WTC11 (cell line): Measurements from ENCODE around the gene NR1H3. TPM values are rescaled to one million over a fixed set of nuclear protein-coding genes. Genes with fewer than 3 reads are reported as not detected.

Experiments used
- ATAC-seq: fragments of 200-7000 bp; cut with Tn5 transposase; 2 replicates; pipeline ENCODE4 v1.10.0; 2021; ENCODE audit warnings: mild to moderate bottlenecking, moderate library complexity
- CTCF ChIA-PET: fragments of 300-600 bp; sonication (Branson Sonifier 250); formaldehyde crosslinking; loops from one replicate; lab custom pipeline; 2021; ENCODE audit warnings: antibody characterized with exemption; lab: Charles Lee
- POLR2A ChIA-PET: fragments of 350-600 bp; sonication (Branson Sonifier 250); formaldehyde crosslinking; loops from one replicate; lab custom pipeline; 2021; ENCODE audit warnings: antibody characterized with exemption; lab: Charles Lee
- DNase-seq: peaks from one replicate; pipeline ENCODE4 v3.0.0; 2021; ENCODE audit warnings: low spot score
- H3K27ac Mint-ChIP-seq: 2 replicates; pipeline ENCODE4 v1.8.0; 2021; ENCODE audit warnings: mixed read lengths
- H3K27me3 Mint-ChIP-seq: 2 replicates; pipeline ENCODE4 v1.8.0; 2021; ENCODE audit warnings: low read depth, mild to moderate bottlenecking, moderate library complexity, mixed read lengths
- H3K36me3 Mint-ChIP-seq: 2 replicates; pipeline ENCODE4 v1.8.0; 2021; ENCODE audit warnings: mixed read lengths
- H3K4me1 Mint-ChIP-seq: 2 replicates; pipeline ENCODE4 v1.8.0; 2022; ENCODE audit warnings: mixed read lengths
- H3K4me3 Mint-ChIP-seq: 2 replicates; pipeline ENCODE4 v1.8.0; 2021; ENCODE audit warnings: mild to moderate bottlenecking, moderate library complexity, mixed read lengths
- H3K9me3 Mint-ChIP-seq: 2 replicates; pipeline ENCODE4 v1.8.0; 2021; ENCODE audit warnings: mixed read lengths
- ATF3 ChIP-seq: sonication (generic); formaldehyde crosslinking; conservative IDR thresholded peaks from 2 replicates; pipeline ENCODE4 v1.8.1; 2022; ENCODE audit warnings: mild to moderate bottlenecking, missing genetic modification reagents
- ATF6 ChIP-seq: sonication (generic); formaldehyde crosslinking; IDR thresholded peaks from 2 replicates; pipeline ENCODE4 v1.8.1; 2023; ENCODE audit warnings: mild to moderate bottlenecking, missing genetic modification reagents
- FOXJ3 ChIP-seq: sonication (generic); formaldehyde crosslinking; IDR thresholded peaks from 2 replicates; pipeline ENCODE4 v1.9.0; 2021; ENCODE audit warnings: missing genetic modification reagents, mild to moderate bottlenecking, borderline replicate concordance
- GRHL2 ChIP-seq: fragments of 250-450 bp; sonication (Bioruptor Pico); IDR thresholded peaks from 2 replicates; pipeline ENCODE4 v1.8.0; 2022; ENCODE audit warnings: mild to moderate bottlenecking, moderate library complexity; ENCODE audit not compliant: insufficient replicate concordance, severe bottlenecking
- KAT7 ChIP-seq: sonication (generic); formaldehyde crosslinking; IDR thresholded peaks from 2 replicates; pipeline ENCODE4 v1.8.1; 2023; ENCODE audit warnings: missing genetic modification reagents, mild to moderate bottlenecking, borderline replicate concordance
- NFE2L1 ChIP-seq: sonication (generic); formaldehyde crosslinking; IDR thresholded peaks from 2 replicates; pipeline ENCODE4 v1.8.1; 2023; ENCODE audit warnings: missing genetic modification reagents
- RELA ChIP-seq: sonication (generic); formaldehyde crosslinking; IDR thresholded peaks from 2 replicates; pipeline ENCODE4 v1.8.1; 2022; ENCODE audit warnings: missing genetic modification reagents, mild to moderate bottlenecking, borderline replicate concordance
- SOX15 ChIP-seq: fragments of 250-450 bp; sonication (Bioruptor Pico); IDR thresholded peaks from 2 replicates; pipeline ENCODE4 v1.9.0; 2021; ENCODE audit warnings: mild to moderate bottlenecking
- SP1 ChIP-seq: sonication (generic); formaldehyde crosslinking; conservative IDR thresholded peaks from 2 replicates; pipeline ENCODE4 v1.8.1; 2022; ENCODE audit warnings: missing genetic modification reagents
- TEAD1 ChIP-seq: sonication (generic); formaldehyde crosslinking; IDR thresholded peaks from 2 replicates; pipeline ENCODE4 v1.8.0; 2022; ENCODE audit warnings: mild to moderate bottlenecking, missing genetic modification reagents
- TEAD4 ChIP-seq: sonication (generic); formaldehyde crosslinking; IDR thresholded peaks from 2 replicates; pipeline ENCODE4 v1.8.0; 2022; ENCODE audit warnings: mild to moderate bottlenecking, missing genetic modification reagents
- ZNF121 ChIP-seq: sonication (generic); formaldehyde crosslinking; IDR thresholded peaks from 2 replicates; pipeline ENCODE4 v1.8.0; 2023; ENCODE audit warnings: missing genetic modification reagents
- ZNF281 ChIP-seq: sonication (generic); formaldehyde crosslinking; IDR thresholded peaks from 2 replicates; pipeline ENCODE4 v1.8.0; 2023; ENCODE audit warnings: mild to moderate bottlenecking, missing genetic modification reagents
- ZNF317 ChIP-seq: sonication (generic); formaldehyde crosslinking; IDR thresholded peaks from 2 replicates; pipeline ENCODE4 v1.8.1; 2023; ENCODE audit warnings: low read depth, mild to moderate bottlenecking, moderate library complexity, missing genetic modification reagents, borderline replicate concordance
- total RNA-seq: library from RNA; stranded (reverse); gene quantifications from 3 replicates; pipeline ENCODE4 v1.2.3, GENCODE V29; 2021
- TF ChIP-seq, protein P1 (sequence below): sonication (generic); formaldehyde crosslinking; IDR thresholded peaks from 2 replicates; pipeline ENCODE4 v1.8.1; 2022; ENCODE audit warnings: missing genetic modification reagents, borderline replicate concordance
- TF ChIP-seq, protein P2 (sequence below): sonication (generic); formaldehyde crosslinking; IDR thresholded peaks from 2 replicates; pipeline ENCODE4 v1.8.0; 2023; ENCODE audit warnings: missing genetic modification reagents

NR1H3 gene
- total RNA-seq, 1 experiment from 2014 or later, result 26.3 TPM

GRCh38 chr11:47302853-47303252 lies 45.1 kb downstream of the NR1H3 start:
- Mint-ChIP-seq H3K9me3 (peaks cover 11% of the 10 kb centered on the region), H3K27me3 (no peaks in the 10 kb centered on the region), H3K27ac (no peak overlapping the region), H3K36me3 (peaks cover 60% of the 10 kb centered on the region), H3K4me1 (no peaks in the 10 kb centered on the region), H3K4me3 (no peak overlapping the region)
- TF ChIP-seq SP1 (no peak), FOXJ3 (CRISPR knock-in tag) (no peak), ZNF121 (no peak), RELA (no peak), ATF6 (no peak), ATF3 (CRISPR knock-in tag) (no peak), TEAD1 (no peak), SOX15 (CRISPR knock-in tag) (no peak), KAT7 (CRISPR knock-in tag) (no peak), TEAD4 (no peak)
- DNase-seq (no peak), ATAC-seq (no peak)
- POLR2A ChIA-PET, result interaction anchor here (0.6 kb wide), 1 partner anchor 32 kb away, joined by 7 read pairs; no protein-coding TSS in a partner anchor
- CTCF ChIA-PET, result interaction anchor here (1.3 kb wide), 1 partner anchor 44 kb away, joined by 6 read pairs; no protein-coding TSS in a partner anchor

DNA sequence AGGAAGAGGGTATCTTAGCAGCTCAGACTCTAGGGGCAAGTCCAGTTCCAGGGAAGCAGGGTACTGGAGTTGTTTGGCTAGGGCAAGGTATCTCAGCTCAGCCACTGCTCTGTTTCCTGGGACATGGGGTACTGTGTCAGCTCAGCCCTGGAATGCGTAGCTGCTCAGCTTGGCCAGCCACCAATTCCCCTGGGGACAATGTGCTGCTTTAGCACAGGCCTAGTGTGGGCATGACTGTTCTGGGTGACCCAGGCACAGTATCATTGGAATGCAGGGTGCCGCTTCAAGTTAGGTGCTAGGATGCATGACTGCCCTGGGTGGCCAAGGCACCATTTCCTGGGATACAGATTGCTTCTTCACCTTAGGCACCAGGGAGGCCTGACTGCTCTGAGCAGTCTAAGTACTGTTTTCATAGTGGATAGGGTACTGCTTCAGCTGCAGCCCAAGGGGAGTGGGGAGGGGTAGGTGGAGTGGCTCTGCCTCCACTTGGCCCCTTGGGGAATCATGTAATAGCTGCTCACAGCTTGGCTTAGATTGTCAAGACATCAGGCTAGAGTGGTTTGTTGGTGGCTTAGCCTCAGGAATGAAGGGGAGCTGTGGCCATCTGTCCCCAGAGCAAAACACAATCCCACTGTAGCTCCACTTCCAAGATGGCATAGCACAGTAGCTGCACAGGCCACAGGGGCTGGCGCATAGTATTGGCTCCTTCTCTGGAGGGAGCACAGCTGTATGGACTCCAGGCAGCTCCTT lies 48.1 kb downstream of the NR1H3 start:
- Mint-ChIP-seq H3K4me3 (no peak overlapping the region), H3K4me1 (no peaks in the 10 kb centered on the region)
- TF ChIP-seq ZNF281 (no peak), SP1 (no peak), ZNF317 (CRISPR knock-in tag) (no peak), GRHL2 (no peak), NFE2L1 (no peak), KAT7 (CRISPR knock-in tag) (no peak)
- TF ChIP-seq, protein P1, sequence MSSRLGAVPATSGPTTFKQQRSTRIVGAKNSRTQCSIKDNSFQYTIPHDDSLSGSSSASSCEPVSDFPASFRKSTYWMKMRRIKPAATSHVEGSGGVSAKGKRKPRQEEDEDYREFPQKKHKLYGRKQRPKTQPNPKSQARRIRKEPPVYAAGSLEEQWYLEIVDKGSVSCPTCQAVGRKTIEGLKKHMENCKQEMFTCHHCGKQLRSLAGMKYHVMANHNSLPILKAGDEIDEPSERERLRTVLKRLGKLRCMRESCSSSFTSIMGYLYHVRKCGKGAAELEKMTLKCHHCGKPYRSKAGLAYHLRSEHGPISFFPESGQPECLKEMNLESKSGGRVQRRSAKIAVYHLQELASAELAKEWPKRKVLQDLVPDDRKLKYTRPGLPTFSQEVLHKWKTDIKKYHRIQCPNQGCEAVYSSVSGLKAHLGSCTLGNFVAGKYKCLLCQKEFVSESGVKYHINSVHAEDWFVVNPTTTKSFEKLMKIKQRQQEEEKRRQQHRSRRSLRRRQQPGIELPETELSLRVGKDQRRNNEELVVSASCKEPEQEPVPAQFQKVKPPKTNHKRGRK (CRISPR knock-in tag), result no peak
- TF ChIP-seq, protein P2, sequence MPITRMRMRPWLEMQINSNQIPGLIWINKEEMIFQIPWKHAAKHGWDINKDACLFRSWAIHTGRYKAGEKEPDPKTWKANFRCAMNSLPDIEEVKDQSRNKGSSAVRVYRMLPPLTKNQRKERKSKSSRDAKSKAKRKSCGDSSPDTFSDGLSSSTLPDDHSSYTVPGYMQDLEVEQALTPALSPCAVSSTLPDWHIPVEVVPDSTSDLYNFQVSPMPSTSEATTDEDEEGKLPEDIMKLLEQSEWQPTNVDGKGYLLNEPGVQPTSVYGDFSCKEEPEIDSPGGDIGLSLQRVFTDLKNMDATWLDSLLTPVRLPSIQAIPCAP (CRISPR knock-in tag), result no peak
- TF ChIP-seq, all 79 proteins: peak for 0
- ATAC-seq (no peak), DNase-seq (no peak)
- ChIA-PET CTCF (interaction anchor here (1.1 to 1.8 kb wide), 2 partner anchors 49 kb away, joined by 3 to 7 read pairs; no protein-coding TSS in a partner anchor), POLR2A (interaction anchor here (1.3 kb wide), 1 partner anchor 46 kb away, joined by 3 read pairs; no protein-coding TSS in a partner anchor)
- peaks cover 55% of the 10 kb centered on the region for H3K36me3 Mint-ChIP-seq
- no peak overlapping the region for H3K27ac Mint-ChIP-seq
- H3K9me3 Mint-ChIP-seq, result peaks cover 11% of the 10 kb centered on the region
- H3K27me3 Mint-ChIP-seq, result no peaks in the 10 kb centered on the region
